Epithelial cell of proximal tubule (primary cell): ENCODE data around the gene TRAF3. TPM values are rescaled to one million over a fixed set of nuclear protein-coding genes. Genes with fewer than 3 reads are reported as not detected.

Source experiments
- DNase-seq: peaks from one replicate; pipeline ENCODE4 v3.0.0-alpha.2; 2011; ENCODE audit warnings: low read depth
- H3K4me3 ChIP-seq: 2 replicates; pipeline ENCODE4 v1.5.1; 2011; ENCODE audit warnings: low read depth, mild to moderate bottlenecking, low read length
- CTCF ChIP-seq: conservative IDR thresholded peaks from 2 replicates; pipeline ENCODE4 v1.5.1; 2012; ENCODE audit warnings: low read depth, mild to moderate bottlenecking, low read length
- total RNA-seq: library from RNA; depleted of rRNA; stranded (reverse); fragments of >200 nt; gene quantifications from 2 replicates; pipeline ENCODE4 v1.2.3, GENCODE V29; 2015

TRAF3 gene
- total RNA-seq, 1 donor from 2014 or later = 21.9 TPM

- DNase-seq = no peak
- no peak overlapping the region for H3K4me3 ChIP-seq
- no peak for TF ChIP-seq CTCF
Observed at GRCh38 chr14:102932484-102933248, 155.4 kb downstream of the TRAF3 start.

DNA sequence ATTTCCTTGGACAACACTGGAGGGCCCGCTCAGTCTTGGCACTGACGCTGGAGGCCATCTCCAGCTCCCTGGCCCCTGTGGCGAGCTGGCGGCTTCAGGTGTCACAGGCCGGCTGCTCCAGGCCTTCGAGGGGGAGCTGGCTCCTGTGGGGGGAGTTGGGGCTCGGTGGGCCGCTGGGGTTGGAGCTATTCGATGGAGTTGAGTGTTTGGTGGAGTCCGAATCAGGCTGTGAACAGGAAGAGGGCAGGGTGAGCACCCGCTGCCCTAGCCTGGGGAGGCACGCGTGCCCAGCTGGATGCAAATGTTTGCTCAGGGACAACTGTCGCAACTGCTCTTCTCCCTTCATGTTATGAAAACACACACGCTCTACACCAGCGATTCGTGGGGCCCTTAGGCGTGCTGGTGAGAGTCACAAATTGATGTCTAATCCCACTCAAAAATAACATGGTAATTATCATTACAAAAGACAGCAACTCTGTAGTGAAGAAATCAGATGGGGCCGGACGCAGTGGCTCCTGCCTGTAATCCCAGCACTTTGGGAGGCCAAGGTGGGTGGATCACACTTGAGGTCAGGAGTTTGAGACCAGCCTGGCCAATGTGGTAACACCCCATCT, 156.5 kb downstream of the TRAF3 start:
- no peak overlapping the region for H3K4me3 ChIP-seq
- no peak for TF ChIP-seq CTCF
- DNase-seq = no peak

DNA sequence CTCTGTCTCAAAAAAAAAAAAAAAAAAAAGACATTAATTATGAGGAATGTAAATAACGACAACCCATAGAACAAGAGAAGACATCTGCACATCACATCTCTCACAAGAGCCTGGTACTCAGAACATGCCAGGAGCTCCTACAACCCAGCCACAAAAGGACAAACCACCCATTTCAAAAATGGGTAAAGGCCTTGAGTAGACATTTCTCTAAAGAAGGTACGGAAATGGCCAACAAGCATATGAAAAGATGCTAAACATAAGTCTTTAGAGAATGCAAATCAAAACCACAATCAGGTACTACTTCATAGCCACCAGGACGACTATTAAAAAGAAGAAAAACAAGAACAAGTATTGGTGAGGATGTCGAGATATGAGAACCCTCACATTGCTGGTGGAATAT, 158.5 kb downstream of the TRAF3 start:
- TF ChIP-seq CTCF = no peak
- H3K4me3 ChIP-seq = no peak overlapping the region
- no peak for DNase-seq

DNA sequence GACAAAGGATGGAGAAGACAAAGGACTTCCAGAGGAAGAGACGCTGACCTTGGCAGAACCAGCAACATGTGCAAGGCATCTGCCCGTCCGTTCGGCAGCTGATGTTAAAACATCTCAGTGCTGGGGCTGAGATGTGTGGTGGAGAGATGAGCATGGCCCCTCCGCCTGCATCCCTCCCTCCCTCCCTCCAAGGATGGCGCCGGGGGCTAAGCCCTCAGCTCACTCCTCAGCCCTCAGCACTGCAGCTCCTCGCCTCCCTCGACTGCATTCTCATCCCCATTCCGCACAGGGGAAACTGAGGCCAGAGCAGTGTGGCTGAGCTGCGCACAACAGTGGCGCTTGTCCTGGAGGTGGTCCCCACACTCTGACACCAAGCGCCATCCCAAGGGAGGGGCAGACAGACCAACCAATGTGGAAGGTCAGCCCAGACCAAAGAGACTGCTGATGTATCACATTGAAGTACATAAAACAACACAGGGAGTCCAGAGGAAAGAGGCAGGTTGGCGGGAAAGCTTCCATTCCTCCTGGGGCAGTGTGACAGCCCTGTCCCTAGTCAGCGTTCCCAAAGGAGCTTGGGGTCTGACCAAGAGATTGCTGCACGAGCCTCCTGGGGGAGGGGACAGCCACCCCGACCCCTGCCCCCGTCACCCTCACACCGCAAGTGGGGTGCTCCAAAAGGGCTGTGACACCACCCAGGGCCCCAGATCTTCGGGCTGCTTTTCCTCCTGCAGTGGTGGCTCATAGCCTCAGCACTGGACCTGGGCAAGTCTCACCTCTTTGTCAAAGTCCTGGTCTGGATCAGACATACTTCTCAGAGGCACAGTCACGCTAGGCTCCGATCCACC, 160.3 kb downstream of the TRAF3 start:
- TF ChIP-seq CTCF = no peak
- DNase-seq = no peak
- H3K4me3 ChIP-seq = no peak overlapping the region

GRCh38 chr14:102938191-102938590, 160.9 kb downstream of the TRAF3 start:
- no peak for TF ChIP-seq CTCF
- no peak for DNase-seq
- no peak overlapping the region for H3K4me3 ChIP-seq

GRCh38 chr14:102939329-102939728, 162.1 kb downstream of the TRAF3 start:
- TF ChIP-seq CTCF = no peak
- DNase-seq = no peak
- no peak overlapping the region for H3K4me3 ChIP-seq
